Peyer's patch (tissue), 4 donors: ENCODE measurements around the gene DBNL.

ENCODE experiments used
- CTCF ChIP-seq, 6 experiments: fragments of 450-650 bp in 4 of 6; fragments of 200-600 bp in 2 of 6; sonication (generic) in 1 of 6; IDR thresholded peaks; one replicate each; pipeline ENCODE4 v1.5.1; 2017 to 2019; ENCODE audit warnings: antibody characterized with exemption in 6 of 6, mild to moderate bottlenecking in 3 of 6, moderate library complexity in 1 of 6
- POLR2A ChIP-seq, 2 donors: fragments of 450-650 bp; IDR thresholded peaks; one replicate each; pipeline ENCODE4 v1.5.1; 2017; ENCODE audit warnings: antibody characterized with exemption in 2 of 2, mild to moderate bottlenecking in 2 of 2, moderate library complexity in 2 of 2

GRCh38 chr7:44078521-44078920 lies 34.0 kb downstream of the DBNL start:
- TF ChIP-seq POLR2A (IDR thresholded peaks at IDR 0.05) (no peak), CTCF (IDR thresholded peaks at IDR 0.05) (no peak)
